Progenitor cell of endocrine pancreas (in vitro differentiated cells): ENCODE measurements around the gene GBP3. TPM values are rescaled to one million over a fixed set of nuclear protein-coding genes. Genes with fewer than 3 reads are reported as not detected.
A peak's percentile ranks its signal among the peaks of the same experiment; 100 is the strongest.

Experiments used
- DNase-seq: peaks from one replicate; pipeline ENCODE4 v3.0.0; 2021; ENCODE audit warnings: low spot score; ENCODE audit not compliant: unreplicated experiment
- H3K27ac Mint-ChIP-seq: 2 replicates; pipeline ENCODE4 v1.8.0; 2021; ENCODE audit warnings: mild to moderate bottlenecking, moderate library complexity, mixed read lengths
- H3K27me3 Mint-ChIP-seq: 2 replicates; pipeline ENCODE4 v1.8.0; 2021; ENCODE audit warnings: mixed read lengths
- H3K36me3 Mint-ChIP-seq: 2 replicates; pipeline ENCODE4 v1.8.0; 2022; ENCODE audit warnings: mixed read lengths; ENCODE audit not compliant: insufficient read depth
- H3K4me1 Mint-ChIP-seq: 2 replicates; pipeline ENCODE4 v1.8.0; 2021; ENCODE audit warnings: low read depth, mixed read lengths
- H3K4me3 Mint-ChIP-seq: 2 replicates; pipeline ENCODE4 v1.8.0; 2021; ENCODE audit warnings: low read depth, mild to moderate bottlenecking, moderate library complexity, mixed read lengths
- H3K9me3 Mint-ChIP-seq: 2 replicates; pipeline ENCODE4 v1.8.0; 2021; ENCODE audit warnings: low read depth, mixed read lengths
- total RNA-seq: library from RNA; stranded (reverse); gene quantifications from 2 replicates; pipeline ENCODE4 v1.2.1, GENCODE V29; 2021
- TF ChIP-seq, protein P1 (sequence below): fragments of 200-600 bp; sonication (generic); IDR thresholded peaks from one replicate; pipeline ENCODE4 v1.5.0; 2021; ENCODE audit warnings: antibody characterized with exemption, mild to moderate bottlenecking; ENCODE audit not compliant: unreplicated experiment

GBP3 gene
- total RNA-seq, 1 donor from 2014 or later = not detected

DNA sequence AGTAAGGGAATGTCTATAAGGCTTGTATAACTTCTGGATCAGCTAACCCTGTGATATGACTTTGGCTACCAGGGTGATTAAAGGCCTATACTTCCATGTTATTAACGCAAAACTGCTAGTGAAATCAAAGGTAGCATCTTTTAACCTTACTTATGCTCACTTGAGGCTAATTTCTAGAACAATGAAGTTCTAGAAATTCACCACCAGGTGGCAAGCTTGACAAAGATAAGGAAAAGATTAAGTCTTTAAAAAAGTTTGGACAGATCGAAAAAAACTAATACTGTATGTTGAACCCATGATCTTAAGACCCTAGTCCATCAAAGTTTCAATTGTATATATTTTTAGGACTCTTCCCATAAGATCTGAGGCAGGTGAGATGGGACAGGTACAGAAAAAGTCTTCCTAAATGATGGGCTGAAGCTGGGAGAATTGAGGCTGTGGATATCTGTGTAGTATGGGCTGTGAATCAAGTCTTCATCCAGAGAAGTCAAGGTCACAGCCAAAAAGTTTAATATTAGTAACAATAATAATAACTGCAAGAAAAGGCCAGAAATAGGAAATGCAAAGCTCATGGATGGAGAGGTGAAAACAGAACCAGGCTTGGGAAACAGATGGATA, 49.0 kb downstream of the GBP3 start:
- no peak overlapping the region for H3K4me3 Mint-ChIP-seq
- no peaks in the 10 kb centered on the region for H3K27me3 Mint-ChIP-seq
- TF ChIP-seq, protein P1, sequence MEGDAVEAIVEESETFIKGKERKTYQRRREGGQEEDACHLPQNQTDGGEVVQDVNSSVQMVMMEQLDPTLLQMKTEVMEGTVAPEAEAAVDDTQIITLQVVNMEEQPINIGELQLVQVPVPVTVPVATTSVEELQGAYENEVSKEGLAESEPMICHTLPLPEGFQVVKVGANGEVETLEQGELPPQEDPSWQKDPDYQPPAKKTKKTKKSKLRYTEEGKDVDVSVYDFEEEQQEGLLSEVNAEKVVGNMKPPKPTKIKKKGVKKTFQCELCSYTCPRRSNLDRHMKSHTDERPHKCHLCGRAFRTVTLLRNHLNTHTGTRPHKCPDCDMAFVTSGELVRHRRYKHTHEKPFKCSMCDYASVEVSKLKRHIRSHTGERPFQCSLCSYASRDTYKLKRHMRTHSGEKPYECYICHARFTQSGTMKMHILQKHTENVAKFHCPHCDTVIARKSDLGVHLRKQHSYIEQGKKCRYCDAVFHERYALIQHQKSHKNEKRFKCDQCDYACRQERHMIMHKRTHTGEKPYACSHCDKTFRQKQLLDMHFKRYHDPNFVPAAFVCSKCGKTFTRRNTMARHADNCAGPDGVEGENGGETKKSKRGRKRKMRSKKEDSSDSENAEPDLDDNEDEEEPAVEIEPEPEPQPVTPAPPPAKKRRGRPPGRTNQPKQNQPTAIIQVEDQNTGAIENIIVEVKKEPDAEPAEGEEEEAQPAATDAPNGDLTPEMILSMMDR = peak; percentile 65
- H3K36me3 Mint-ChIP-seq = peaks cover 12% of the 10 kb centered on the region
- no peaks in the 10 kb centered on the region for H3K4me1 Mint-ChIP-seq
- no peaks in the 10 kb centered on the region for H3K9me3 Mint-ChIP-seq
- no peak overlapping the region for H3K27ac Mint-ChIP-seq
- DNase-seq = no peak

DNA sequence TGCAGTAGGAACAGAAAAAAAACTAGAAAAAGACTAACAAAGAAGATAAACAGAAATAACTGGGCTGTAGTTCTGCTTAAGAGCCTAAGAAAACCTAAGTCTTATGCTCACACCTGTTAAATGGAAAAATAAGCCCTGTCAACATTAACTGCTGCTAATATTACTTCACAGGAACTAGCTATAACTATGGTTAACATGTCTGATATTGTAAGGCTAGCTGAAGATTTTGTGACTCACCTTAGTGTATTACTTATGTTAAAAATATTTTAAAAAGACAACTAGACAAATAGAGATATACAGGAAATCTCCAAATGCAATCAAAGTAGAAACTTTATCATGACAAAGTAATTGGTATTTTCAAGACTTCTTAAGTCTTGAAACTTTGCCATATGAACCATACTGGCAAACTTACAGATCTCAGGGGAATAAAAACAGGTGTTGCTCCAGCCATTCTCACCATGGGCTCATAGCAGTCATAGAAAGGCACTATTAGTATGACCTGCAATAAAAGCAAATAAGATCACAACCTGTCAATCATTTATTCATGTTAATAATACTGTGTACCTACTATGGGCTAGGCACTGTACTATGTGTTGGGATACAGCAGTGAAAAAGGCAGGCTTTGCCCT, 60.9 kb downstream of the GBP3 start:
- no peaks in the 10 kb centered on the region for H3K27me3 Mint-ChIP-seq
- TF ChIP-seq, protein P1 = no peak
- H3K9me3 Mint-ChIP-seq = no peaks in the 10 kb centered on the region
- H3K36me3 Mint-ChIP-seq = peaks cover 24% of the 10 kb centered on the region
- no peak for DNase-seq
- H3K4me3 Mint-ChIP-seq = no peak overlapping the region
- H3K4me1 Mint-ChIP-seq = no peaks in the 10 kb centered on the region
- H3K27ac Mint-ChIP-seq = no peak overlapping the region

DNA sequence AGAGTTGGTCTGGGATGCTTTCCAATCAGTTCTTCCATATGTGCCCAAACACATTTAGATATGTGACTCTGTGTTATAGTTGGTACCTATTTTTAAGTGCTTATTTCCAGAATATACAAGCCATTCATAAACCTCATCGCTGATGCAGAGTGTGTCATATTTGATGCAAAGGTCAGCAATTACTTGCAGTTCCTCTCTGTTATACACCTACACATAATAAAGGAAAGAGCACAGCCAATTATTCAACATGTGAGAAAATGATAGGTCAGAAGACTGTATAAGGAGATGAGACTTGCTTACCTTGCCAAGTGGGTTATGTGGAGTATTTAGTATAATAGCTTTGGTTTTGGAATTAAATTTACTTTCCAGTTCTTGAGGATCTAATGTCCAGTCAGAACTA, 61.6 kb downstream of the GBP3 start:
- no peak overlapping the region for H3K4me3 Mint-ChIP-seq
- TF ChIP-seq, protein P1 = no peak
- H3K27me3 Mint-ChIP-seq = no peaks in the 10 kb centered on the region
- no peaks in the 10 kb centered on the region for H3K9me3 Mint-ChIP-seq
- no peak overlapping the region for H3K27ac Mint-ChIP-seq
- DNase-seq = no peak
- peaks cover 27% of the 10 kb centered on the region for H3K36me3 Mint-ChIP-seq
- no peaks in the 10 kb centered on the region for H3K4me1 Mint-ChIP-seq

Other genes with a start within 250 kb of the GBP3 start
- gene GTF2B, start 131.3 kb downstream of the GBP3 start, total RNA-seq = 26.3 and 27.4 TPM in 2 replicates
- gene KYAT3, start 30.2 kb downstream of the GBP3 start, total RNA-seq = 54.7 and 56.2 TPM in 2 replicates
- gene RBMXL1, start 30.2 kb downstream of the GBP3 start, total RNA-seq = 14.4 and 15.0 TPM in 2 replicates
- not detected in 2 replicates for gene GBP1, start 42.3 kb upstream of the GBP3 start, total RNA-seq
- 0.10 TPM in 1 of 2 replicates, not detected in the other for gene GBP2, start 103.2 kb upstream of the GBP3 start, total RNA-seq
- not detected in 2 replicates for gene GBP7, start 153.1 kb upstream of the GBP3 start, total RNA-seq
- 0.14 TPM in 1 of 2 replicates, not detected in the other for gene GBP4, start 176.1 kb upstream of the GBP3 start, total RNA-seq
- not detected in 2 replicates for gene GBP5, start 250.0 kb upstream of the GBP3 start, total RNA-seq